Endodermal cell (in vitro differentiated cells): ENCODE measurements around the gene TNIK. TPM values are rescaled to one million over a fixed set of nuclear protein-coding genes. Genes with fewer than 3 reads are reported as not detected.

ENCODE experiments used
- DNase-seq: peaks from one replicate; pipeline ENCODE4 v3.0.0-alpha.2; 2017
- H3K27ac ChIP-seq: 2 replicates; pipeline ENCODE4 v1.5.1; 2013; ENCODE audit warnings: mild to moderate bottlenecking, low read depth, low read length, moderate library complexity
- H3K27me3 ChIP-seq: 2 replicates; pipeline ENCODE4 v1.6.1; 2013; ENCODE audit warnings: mild to moderate bottlenecking, low read length, moderate library complexity; ENCODE audit not compliant: insufficient read depth, control insufficient read depth, poor library complexity, severe bottlenecking
- H3K36me3 ChIP-seq: 2 replicates; pipeline ENCODE4 v1.7.0; 2013; ENCODE audit warnings: mild to moderate bottlenecking, low read length, moderate library complexity; ENCODE audit not compliant: control insufficient read depth, insufficient read depth
- H3K4me1 ChIP-seq: one replicate; pipeline ENCODE4 v1.7.0; 2013; ENCODE audit warnings: low read length; ENCODE audit not compliant: control insufficient read depth, insufficient read depth
- H3K4me3 ChIP-seq: 2 replicates; pipeline ENCODE4 v1.5.1; 2013; ENCODE audit warnings: mild to moderate bottlenecking, low read length, moderate library complexity
- H3K9ac ChIP-seq: 2 replicates; pipeline ENCODE4 v1.6.1; 2013; ENCODE audit warnings: mild to moderate bottlenecking, low read length, moderate library complexity; ENCODE audit not compliant: poor library complexity, severe bottlenecking; ENCODE audit errors: extremely low read depth
- H3K9me3 ChIP-seq: 2 replicates; pipeline ENCODE4 v1.6.1; 2013; ENCODE audit warnings: mild to moderate bottlenecking, low read length, moderate library complexity; ENCODE audit not compliant: control insufficient read depth
- H3K27ac Mint-ChIP-seq: 2 replicates; pipeline ENCODE4 v1.8.0; 2020; ENCODE audit warnings: mixed read lengths
- H3K27me3 Mint-ChIP-seq: 2 replicates; pipeline ENCODE4 v1.8.0; 2021; ENCODE audit warnings: mild to moderate bottlenecking, mixed read lengths; ENCODE audit not compliant: insufficient read depth
- H3K36me3 Mint-ChIP-seq: 2 replicates; pipeline ENCODE4 v1.8.0; 2020; ENCODE audit warnings: low read depth, mixed read lengths
- H3K4me1 Mint-ChIP-seq: 2 replicates; pipeline ENCODE4 v1.8.0; 2020; ENCODE audit warnings: mixed read lengths
- H3K4me3 Mint-ChIP-seq: 2 replicates; pipeline ENCODE4 v1.8.0; 2020; ENCODE audit warnings: mild to moderate bottlenecking, moderate library complexity, mixed read lengths
- H3K9me3 Mint-ChIP-seq: 2 replicates; pipeline ENCODE4 v1.8.0; 2020; ENCODE audit warnings: mild to moderate bottlenecking, mixed read lengths
- WGBS, 2 experiments: methylation state at CpG; one replicate each; pipeline versions ENCODE4 v1.1.5 to v1.1.7; 2013; ENCODE audit warnings: missing lambda C conversion rate in 2 of 2, mixed read lengths in 1 of 2; ENCODE audit not compliant: insufficient coverage in 1 of 2, insufficient read length in 1 of 2; 5-methylcytosine and 5-hydroxymethylcytosine counted together
- total RNA-seq, 2 donors: library from RNA; stranded (reverse); fragmentation: NEBNext Ultra II Directional in 1 of 2; extraction: Animal tissue kit (Norgen Biotek cat#: 25700) in 1 of 2; gene quantifications; 2 replicates in 1 of 2; 3 replicates in 1 of 2; pipeline ENCODE4 v1.2.1, GENCODE V29; 2021
- TF ChIP-seq, protein P1 (sequence below): fragments of 200-600 bp; sonication (generic); conservative IDR thresholded peaks from 2 replicates; pipeline ENCODE4 v1.5.0; 2021; ENCODE audit warnings: antibody characterized with exemption, mild to moderate bottlenecking

The TNIK gene
- total RNA-seq, 2 donors from 2014 or later, result 12.2 to 14.9 TPM

DNA sequence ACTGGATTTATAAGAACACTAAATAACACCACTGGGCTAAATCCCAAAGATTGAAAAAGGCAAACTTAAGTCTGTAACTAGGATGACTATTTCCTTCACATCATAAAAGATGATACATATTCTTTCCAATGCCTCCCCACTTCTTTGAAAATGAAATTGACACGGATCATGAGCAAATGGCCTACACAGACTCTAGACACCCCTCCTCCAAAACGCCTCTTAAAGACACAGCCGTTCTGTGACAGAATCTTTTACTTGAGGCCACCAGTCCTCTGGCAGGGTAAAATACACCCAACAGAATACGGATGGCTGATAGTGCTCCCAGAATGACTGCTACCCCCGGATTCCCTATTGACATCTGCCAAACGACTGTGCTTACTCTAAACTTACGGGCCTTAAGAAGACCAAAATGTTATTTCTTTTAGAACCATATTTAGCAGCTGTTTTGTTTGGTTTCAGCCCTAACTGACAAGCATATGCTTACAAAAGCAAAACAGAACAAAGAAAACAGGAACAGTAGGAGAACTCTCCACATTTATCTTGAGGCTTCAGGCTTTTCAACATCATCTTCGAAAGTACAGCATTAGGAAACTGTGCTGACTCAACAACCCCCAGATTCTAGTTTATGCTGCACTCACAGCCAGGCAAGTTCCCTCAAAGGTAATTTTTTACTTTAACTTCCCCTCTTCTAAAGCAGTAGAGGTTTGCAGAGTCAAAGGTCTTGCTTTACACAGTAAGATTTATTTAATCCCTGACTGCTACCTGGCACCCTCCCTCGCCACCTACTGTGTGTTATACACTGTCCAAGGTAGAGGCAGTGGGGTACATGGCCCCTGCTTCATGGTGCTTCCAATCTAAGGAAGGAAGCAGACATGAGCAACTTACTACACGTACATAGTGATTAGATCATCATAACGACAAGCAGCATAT, 84.3 kb downstream of the TNIK start:
- H3K36me3 ChIP-seq, result no peaks in the 10 kb centered on the region
- DNase-seq, result no peak
- no peaks in the 10 kb centered on the region for H3K9me3 ChIP-seq
- no peak overlapping the region for H3K27ac ChIP-seq
- no peaks in the 10 kb centered on the region for H3K9me3 Mint-ChIP-seq
- peaks cover 31% of the 10 kb centered on the region for H3K27me3 ChIP-seq
- H3K4me3 Mint-ChIP-seq, result no peak overlapping the region
- TF ChIP-seq, protein P1, sequence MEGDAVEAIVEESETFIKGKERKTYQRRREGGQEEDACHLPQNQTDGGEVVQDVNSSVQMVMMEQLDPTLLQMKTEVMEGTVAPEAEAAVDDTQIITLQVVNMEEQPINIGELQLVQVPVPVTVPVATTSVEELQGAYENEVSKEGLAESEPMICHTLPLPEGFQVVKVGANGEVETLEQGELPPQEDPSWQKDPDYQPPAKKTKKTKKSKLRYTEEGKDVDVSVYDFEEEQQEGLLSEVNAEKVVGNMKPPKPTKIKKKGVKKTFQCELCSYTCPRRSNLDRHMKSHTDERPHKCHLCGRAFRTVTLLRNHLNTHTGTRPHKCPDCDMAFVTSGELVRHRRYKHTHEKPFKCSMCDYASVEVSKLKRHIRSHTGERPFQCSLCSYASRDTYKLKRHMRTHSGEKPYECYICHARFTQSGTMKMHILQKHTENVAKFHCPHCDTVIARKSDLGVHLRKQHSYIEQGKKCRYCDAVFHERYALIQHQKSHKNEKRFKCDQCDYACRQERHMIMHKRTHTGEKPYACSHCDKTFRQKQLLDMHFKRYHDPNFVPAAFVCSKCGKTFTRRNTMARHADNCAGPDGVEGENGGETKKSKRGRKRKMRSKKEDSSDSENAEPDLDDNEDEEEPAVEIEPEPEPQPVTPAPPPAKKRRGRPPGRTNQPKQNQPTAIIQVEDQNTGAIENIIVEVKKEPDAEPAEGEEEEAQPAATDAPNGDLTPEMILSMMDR, result no peak
- H3K4me1 Mint-ChIP-seq, result peaks cover 36% of the 10 kb centered on the region
- H3K27ac Mint-ChIP-seq, result no peak overlapping the region
- H3K9ac ChIP-seq, result no peak overlapping the region
- peak overlapping the region; percentile 25 for H3K4me3 ChIP-seq
- no peaks in the 10 kb centered on the region for H3K36me3 Mint-ChIP-seq
- H3K4me1 ChIP-seq, result peaks cover 22% of the 10 kb centered on the region
- peaks cover 7% of the 10 kb centered on the region for H3K27me3 Mint-ChIP-seq
- WGBS, 2 experiments, result 84 to 87% methylated on average over 10 to 11 of the region's 11 CpGs

DNA sequence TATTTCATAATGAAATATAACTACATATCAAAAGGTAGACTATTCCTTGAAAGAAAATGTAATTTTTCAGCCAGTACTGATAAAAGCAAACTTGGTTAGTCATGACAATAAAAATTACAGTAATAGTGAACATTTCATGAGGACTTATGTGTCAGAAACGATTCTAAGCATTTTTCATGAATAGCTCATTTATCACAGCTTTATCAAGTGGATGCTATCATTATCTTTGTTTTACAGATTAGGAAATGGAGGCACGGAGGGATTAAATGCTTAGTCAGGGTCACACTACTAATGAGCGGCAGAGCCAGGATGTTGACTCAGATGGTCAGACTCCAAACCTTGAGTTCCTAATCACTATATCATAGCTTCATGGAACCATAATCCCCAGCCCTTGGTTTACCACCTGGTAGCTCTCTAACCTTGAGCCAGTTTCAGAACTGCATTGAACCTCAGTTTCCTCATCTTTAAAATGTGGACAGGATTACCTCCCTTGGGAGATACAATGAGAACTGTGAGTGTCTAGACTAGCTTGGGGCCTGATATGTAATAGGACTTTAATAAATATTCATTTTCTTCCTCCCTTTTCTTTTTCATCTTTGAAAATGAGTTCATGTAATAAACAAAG, 85.4 kb downstream of the TNIK start:
- Histone ChIP-seq H3K27ac (no peak overlapping the region), H3K27me3 (peaks cover 31% of the 10 kb centered on the region), H3K9ac (no peak overlapping the region), H3K4me1 (peaks cover 29% of the 10 kb centered on the region), H3K36me3 (no peaks in the 10 kb centered on the region), H3K4me3 (peak overlapping the region; percentile 25), H3K9me3 (no peaks in the 10 kb centered on the region)
- peaks cover 37% of the 10 kb centered on the region for H3K4me1 Mint-ChIP-seq
- TF ChIP-seq, protein P1, result no peak
- H3K27me3 Mint-ChIP-seq, result peaks cover 7% of the 10 kb centered on the region
- H3K4me3 Mint-ChIP-seq, result no peak overlapping the region
- WGBS, 2 experiments, result 27 to 42% methylated on average over 3 of the region's 3 CpGs
- no peaks in the 10 kb centered on the region for H3K36me3 Mint-ChIP-seq
- no peak overlapping the region for H3K27ac Mint-ChIP-seq
- no peak for DNase-seq
- no peaks in the 10 kb centered on the region for H3K9me3 Mint-ChIP-seq

- Mint-ChIP-seq H3K27ac (no peak overlapping the region), H3K9me3 (no peaks in the 10 kb centered on the region), H3K4me3 (no peak overlapping the region), H3K4me1 (peaks cover 40% of the 10 kb centered on the region), H3K27me3 (peaks cover 8% of the 10 kb centered on the region), H3K36me3 (no peaks in the 10 kb centered on the region)
- no peak for DNase-seq
- H3K36me3 ChIP-seq, result no peaks in the 10 kb centered on the region
- WGBS, 2 experiments, result 59 to 75% methylated on average over 1 of the region's 1 CpG
- H3K9me3 ChIP-seq, result no peaks in the 10 kb centered on the region
- H3K9ac ChIP-seq, result no peak overlapping the region
- peaks cover 34% of the 10 kb centered on the region for H3K27me3 ChIP-seq
- TF ChIP-seq, protein P1, result no peak
- no peak overlapping the region for H3K27ac ChIP-seq
- H3K4me1 ChIP-seq, result peaks cover 29% of the 10 kb centered on the region
- peak overlapping the region; percentile 11 for H3K4me3 ChIP-seq
Measured at GRCh38 chr3:171374260-171374659, 85.9 kb downstream of the TNIK start.
